ENCODE data around the gene SYNGR3. TPM values are rescaled to one million over a fixed set of nuclear protein-coding genes. Genes with fewer than 3 reads are reported as not detected.
A peak's percentile ranks its signal among the peaks of the same experiment; 100 is the strongest.

The SYNGR3 gene
- total and polyA plus RNA-seq, 2 donors from 2014 or later = 2.2 to 4.6 TPM

GRCh38 chr16:2039274-2040031 lies 49.7 kb downstream of the SYNGR3 start:
- no peaks in the 10 kb centered on the region for H3K9me3 ChIP-seq (ENCODE audit: control insufficient read depth in 2 of 3, insufficient read depth in 1 of 3, low read length in 3 of 3)
- DNase-seq = peak; percentile 88 to 97 (median 93)
- no peak for TF ChIP-seq CTCF (IDR thresholded peaks at IDR 0.05; ENCODE audit: borderline replicate concordance, extremely low read depth, insufficient read depth)
- no peak overlapping the region for H3K9ac ChIP-seq (ENCODE audit: low read length in 3 of 3)
- H3K4me1 ChIP-seq (ENCODE audit: control insufficient read depth in 2 of 3, insufficient read depth in 2 of 3, low read depth in 1 of 3, low read length in 3 of 3) = peaks cover 0 to 57% (median 0%) of the 10 kb centered on the region in 3 donors
- H3K4me3 ChIP-seq (ENCODE audit: low read length in 3 of 3) = no peak overlapping the region
- intact Hi-C loops (cut with DNase I) = no loop called here
- peak overlapping the region; percentile 43 to 60 for H3K27ac ChIP-seq (ENCODE audit: low read depth in 2 of 2, low read length in 2 of 2)
- no peaks in the 10 kb centered on the region for H3K27me3 ChIP-seq (ENCODE audit: control insufficient read depth, insufficient read depth, low read length)
- no peak for FAIRE-seq
- H3K36me3 ChIP-seq (ENCODE audit: control insufficient read depth in 2 of 3, insufficient read depth in 3 of 3, low read length in 3 of 3) = peaks cover 0 to 4% (median 0%) of the 10 kb centered on the region in 3 donors

GRCh38 chr16:2040041-2040786 lies 50.4 kb downstream of the SYNGR3 start:
- Histone ChIP-seq H3K9me3 (ENCODE audit: control insufficient read depth in 2 of 3, insufficient read depth in 1 of 3, low read length in 3 of 3) (no peaks in the 10 kb centered on the region), H3K27ac (ENCODE audit: low read depth in 2 of 2, low read length in 2 of 2) (peak overlapping the region in 1 of 2 donors; percentile 60), H3K27me3 (ENCODE audit: control insufficient read depth, insufficient read depth, low read length) (no peaks in the 10 kb centered on the region), H3K36me3 (ENCODE audit: control insufficient read depth in 2 of 3, insufficient read depth in 3 of 3, low read length in 3 of 3) (peaks cover 0 to 4% (median 0%) of the 10 kb centered on the region in 3 donors), H3K9ac (ENCODE audit: low read length in 3 of 3) (no peak overlapping the region), H3K4me3 (ENCODE audit: low read length in 3 of 3) (no peak overlapping the region), H3K4me1 (ENCODE audit: control insufficient read depth in 2 of 3, insufficient read depth in 2 of 3, low read depth in 1 of 3, low read length in 3 of 3) (peaks cover 0 to 51% (median 0%) of the 10 kb centered on the region in 3 donors)
- no peak for TF ChIP-seq CTCF (IDR thresholded peaks at IDR 0.05; ENCODE audit: borderline replicate concordance, extremely low read depth, insufficient read depth)
- peak in 2 of 5 donors; percentile 49 to 80 for DNase-seq
- no peak for FAIRE-seq
- intact Hi-C loops (cut with DNase I) = no loop called here

DNA sequence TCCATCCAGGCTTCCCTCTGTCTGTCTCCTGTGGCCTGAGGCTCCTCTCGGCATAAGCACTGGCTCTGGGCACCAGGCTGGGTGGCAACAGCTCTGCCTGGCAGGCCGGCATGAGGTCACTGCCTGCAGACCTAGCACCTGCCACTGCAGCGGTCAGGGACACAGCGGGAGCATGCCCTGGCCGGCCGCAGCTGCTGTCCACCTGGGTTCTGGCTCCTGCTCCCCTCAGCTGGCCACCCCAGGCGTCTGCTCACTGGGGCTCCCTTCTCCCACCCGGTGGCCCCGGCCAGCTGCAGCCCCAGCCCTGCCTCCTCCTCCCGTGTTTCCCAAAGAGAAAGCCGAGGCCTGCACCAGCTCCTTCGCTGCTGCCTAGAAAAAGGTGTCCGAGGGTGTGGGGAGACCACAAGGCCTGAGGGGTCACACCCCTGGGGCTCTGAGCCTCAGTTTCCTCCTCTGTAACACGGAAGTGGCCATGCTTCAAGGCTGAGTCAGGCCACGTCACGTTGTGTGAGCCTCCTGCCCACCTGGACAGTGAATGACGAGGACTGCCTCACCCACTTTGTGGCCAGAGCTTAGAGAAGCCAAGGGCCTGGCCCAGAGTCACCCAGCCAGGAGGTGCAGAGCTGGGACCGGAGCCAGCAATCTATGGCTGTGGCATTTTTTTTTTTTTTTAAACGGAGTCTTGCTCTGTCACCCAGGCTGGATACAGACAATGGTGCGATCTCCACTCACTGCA lies 51.2 kb downstream of the SYNGR3 start:
- TF ChIP-seq CTCF (IDR thresholded peaks at IDR 0.05; ENCODE audit: borderline replicate concordance, extremely low read depth, insufficient read depth) = no peak
- no peak overlapping the region for H3K9ac ChIP-seq (ENCODE audit: low read length in 3 of 3)
- no peak overlapping the region for H3K4me3 ChIP-seq (ENCODE audit: low read length in 3 of 3)
- no peak for FAIRE-seq
- H3K9me3 ChIP-seq (ENCODE audit: control insufficient read depth in 2 of 3, insufficient read depth in 1 of 3, low read length in 3 of 3) = no peaks in the 10 kb centered on the region
- peaks cover 0 to 4% (median 0%) of the 10 kb centered on the region in 3 donors for H3K36me3 ChIP-seq (ENCODE audit: control insufficient read depth in 2 of 3, insufficient read depth in 3 of 3, low read length in 3 of 3)
- H3K4me1 ChIP-seq (ENCODE audit: control insufficient read depth in 2 of 3, insufficient read depth in 2 of 3, low read depth in 1 of 3, low read length in 3 of 3) = peaks cover 0 to 50% (median 0%) of the 10 kb centered on the region in 3 donors
- intact Hi-C loops (cut with DNase I) = no loop called here
- no peak overlapping the region for H3K27ac ChIP-seq (ENCODE audit: low read depth in 2 of 2, low read length in 2 of 2)
- no peaks in the 10 kb centered on the region for H3K27me3 ChIP-seq (ENCODE audit: control insufficient read depth, insufficient read depth, low read length)
- DNase-seq = peak in 2 of 5 donors; percentile 52 to 77
